ENCODE results near the gene FNTB. TPM values are rescaled to one million over a fixed set of nuclear protein-coding genes. Genes with fewer than 3 reads are reported as not detected.

Gene FNTB
- total RNA-seq, 1 donor from 2014 or later = 18.8 TPM

DNA sequence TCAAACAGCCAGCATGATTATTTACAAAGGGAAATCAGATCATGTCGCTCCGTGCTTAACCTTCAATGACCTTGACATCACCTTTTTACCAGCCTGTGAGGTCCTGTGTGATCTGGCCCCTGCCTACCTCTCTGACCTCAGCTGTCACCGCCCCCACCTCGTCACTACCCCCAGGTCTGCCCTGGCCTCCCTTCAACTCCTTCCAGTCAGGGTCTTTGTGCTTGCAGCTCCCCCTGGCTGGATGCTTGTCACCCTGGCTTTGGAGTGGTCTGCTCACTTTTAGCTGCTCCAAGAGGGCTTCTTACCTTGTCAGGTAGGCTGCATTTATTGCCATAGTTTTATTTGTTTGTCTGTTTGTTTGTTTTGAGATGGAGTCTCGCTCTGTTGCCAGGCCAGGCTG lies 123.8 kb downstream of the FNTB start:
- no peak for DNase-seq (ENCODE audit: extremely low read depth, low read depth, low spot score)

Other genes starting within 250 kb of the FNTB start
- gene SPTB, start 107.0 kb upstream of the FNTB start, total RNA-seq = 0.10 and 0.23 TPM in 2 replicates
- 44.2 and 46.0 TPM in 2 replicates for gene CHURC1, start 72.4 kb upstream of the FNTB start, total RNA-seq
- gene GPX2, start 44.1 kb upstream of the FNTB start, total RNA-seq = not detected in 2 replicates
- gene RAB15, start 14.6 kb upstream of the FNTB start, total RNA-seq = 17.6 and 19.0 TPM in 2 replicates
- 54.2 and 64.3 TPM in 2 replicates for gene MAX, start 115.6 kb downstream of the FNTB start, total RNA-seq